Tibial nerve (tissue), 4 donors: ENCODE data around the gene FYB2. TPM values are rescaled to one million over a fixed set of nuclear protein-coding genes. Genes with fewer than 3 reads are reported as not detected.

Experiments
- DNase-seq, 2 donors: peaks; one replicate each; pipeline ENCODE4 v3.0.0-alpha.2; 2019; ENCODE audit warnings: low spot score in 2 of 2
- H3K27ac ChIP-seq, 4 donors: fragments of 200-600 bp; sonication (generic) in 3 of 4; one replicate each; pipeline ENCODE4 v1.5.1; 2017 to 2019; ENCODE audit warnings: mild to moderate bottlenecking in 1 of 4
- H3K27me3 ChIP-seq, 2 donors: fragments of 200-600 bp; sonication (generic) in 1 of 2; one replicate each; pipeline versions ENCODE4 v1.5.1 to v1.6.0; 2017 to 2019
- H3K36me3 ChIP-seq, 3 donors: fragments of 200-600 bp; sonication (generic); one replicate each; pipeline ENCODE4 v1.5.1; 2018 to 2019
- H3K4me1 ChIP-seq, 4 donors: fragments of 200-600 bp; sonication (generic) in 3 of 4; one replicate each; pipeline ENCODE4 v1.5.1; 2017 to 2019
- H3K4me3 ChIP-seq, 4 donors: fragments of 200-600 bp; sonication (generic) in 3 of 4; one replicate each; pipeline ENCODE4 v1.5.1; 2017 to 2019; ENCODE audit warnings: mild to moderate bottlenecking in 1 of 4, moderate library complexity in 1 of 4
- H3K9me3 ChIP-seq, 4 donors: fragments of 200-600 bp; sonication (generic) in 3 of 4; one replicate each; pipeline ENCODE4 v1.5.1; 2017 to 2019
- EP300 ChIP-seq, 2 donors: sonication (generic); formaldehyde crosslinking; IDR thresholded peaks; one replicate each; pipeline ENCODE4 v1.6.1; 2017; ENCODE audit warnings: antibody characterized with exemption in 2 of 2, mild to moderate bottlenecking in 1 of 2
- POLR2A ChIP-seq, 2 donors: fragments of 450-650 bp; IDR thresholded peaks; one replicate each; pipeline ENCODE4 v1.6.1; 2017; ENCODE audit warnings: antibody characterized with exemption in 2 of 2, mild to moderate bottlenecking in 2 of 2, moderate library complexity in 2 of 2
- WGBS, 2 donors: methylation state at CpG; one replicate each; pipeline ENCODE4 v1.1.5; 2018; 5-methylcytosine and 5-hydroxymethylcytosine counted together
- total RNA-seq, 4 donors: library from RNA; depleted of rRNA; stranded (reverse); fragments of >200 nt; gene quantifications; one replicate each; pipeline ENCODE4 v1.1.0, GENCODE V29; 2016
- TF ChIP-seq, protein P1 (sequence below), 5 experiments: fragments of 200-600 bp in 3 of 5; fragments of 450-650 bp in 2 of 5; sonication (generic) in 3 of 5; IDR thresholded peaks; one replicate each; pipeline ENCODE4 v1.5.1; 2016 to 2019; ENCODE audit warnings: antibody characterized with exemption in 5 of 5, mild to moderate bottlenecking in 3 of 5, moderate library complexity in 2 of 5

FYB2 gene
- total RNA-seq, 4 donors from 2014 or later = not detected

DNA sequence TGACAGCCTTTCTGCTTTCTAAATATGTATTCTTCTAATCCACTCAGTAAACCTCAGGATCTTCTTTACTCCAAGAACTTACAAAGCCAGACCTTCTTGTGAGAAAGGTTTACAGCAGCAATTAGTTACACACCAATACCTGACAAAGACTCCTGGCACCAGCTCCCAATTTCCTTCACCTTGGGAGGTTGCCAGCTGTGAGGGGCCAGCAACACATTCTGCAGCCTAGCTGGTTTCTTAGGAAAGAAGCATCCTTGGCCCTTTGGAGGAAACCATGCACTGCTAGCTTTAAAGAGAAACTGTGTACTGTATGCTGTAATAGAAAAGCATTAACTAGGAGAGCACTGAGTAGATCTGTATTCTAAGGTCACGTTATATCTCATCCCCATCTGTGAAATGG is 10.8 kb downstream of the FYB2 start:
- 79 to 81% methylated on average over 1 of the region's 1 CpG for WGBS, 2 donors
- TF ChIP-seq, protein P1, sequence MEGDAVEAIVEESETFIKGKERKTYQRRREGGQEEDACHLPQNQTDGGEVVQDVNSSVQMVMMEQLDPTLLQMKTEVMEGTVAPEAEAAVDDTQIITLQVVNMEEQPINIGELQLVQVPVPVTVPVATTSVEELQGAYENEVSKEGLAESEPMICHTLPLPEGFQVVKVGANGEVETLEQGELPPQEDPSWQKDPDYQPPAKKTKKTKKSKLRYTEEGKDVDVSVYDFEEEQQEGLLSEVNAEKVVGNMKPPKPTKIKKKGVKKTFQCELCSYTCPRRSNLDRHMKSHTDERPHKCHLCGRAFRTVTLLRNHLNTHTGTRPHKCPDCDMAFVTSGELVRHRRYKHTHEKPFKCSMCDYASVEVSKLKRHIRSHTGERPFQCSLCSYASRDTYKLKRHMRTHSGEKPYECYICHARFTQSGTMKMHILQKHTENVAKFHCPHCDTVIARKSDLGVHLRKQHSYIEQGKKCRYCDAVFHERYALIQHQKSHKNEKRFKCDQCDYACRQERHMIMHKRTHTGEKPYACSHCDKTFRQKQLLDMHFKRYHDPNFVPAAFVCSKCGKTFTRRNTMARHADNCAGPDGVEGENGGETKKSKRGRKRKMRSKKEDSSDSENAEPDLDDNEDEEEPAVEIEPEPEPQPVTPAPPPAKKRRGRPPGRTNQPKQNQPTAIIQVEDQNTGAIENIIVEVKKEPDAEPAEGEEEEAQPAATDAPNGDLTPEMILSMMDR (IDR thresholded peaks at IDR 0.05) = no peak
- no peak for TF ChIP-seq EP300 (IDR thresholded peaks at IDR 0.05)

DNA sequence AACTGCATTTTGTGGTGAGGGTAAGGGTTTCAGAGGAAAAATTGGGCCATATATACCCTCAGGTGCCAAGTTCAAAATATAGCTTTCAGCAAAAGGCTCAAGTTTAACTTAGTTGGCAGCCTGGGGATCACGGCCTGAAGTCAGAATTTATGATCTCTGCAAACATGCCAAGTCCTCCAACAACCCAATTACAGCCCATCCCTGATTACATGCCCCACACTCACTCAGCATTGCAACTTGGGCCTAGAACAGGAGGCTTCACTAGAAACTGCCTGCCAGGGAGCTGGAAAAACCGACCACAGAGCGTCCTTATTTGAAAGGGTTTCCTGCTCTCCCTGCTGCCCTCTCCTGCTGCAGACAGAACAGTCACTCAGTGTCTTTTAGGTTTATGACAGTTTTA is 12.4 kb downstream of the FYB2 start:
- no peaks in the 10 kb centered on the region for H3K4me1 ChIP-seq
- TF ChIP-seq, protein P1 (IDR thresholded peaks at IDR 0.05) = no peak
- TF ChIP-seq POLR2A (IDR thresholded peaks at IDR 0.05) (no peak), EP300 (IDR thresholded peaks at IDR 0.05) (no peak)
- 35 to 41% methylated on average over 3 of the region's 3 CpGs for WGBS, 2 donors
- H3K9me3 ChIP-seq = no peaks in the 10 kb centered on the region
- no peaks in the 10 kb centered on the region for H3K27me3 ChIP-seq
- H3K36me3 ChIP-seq = no peaks in the 10 kb centered on the region
- H3K27ac ChIP-seq = no peak overlapping the region
- H3K4me3 ChIP-seq = no peak overlapping the region
- no peak for DNase-seq

More for the DNA sequence above, 10.8 kb downstream of the FYB2 start:
- Histone ChIP-seq H3K4me1 (no peaks in the 10 kb centered on the region), H3K36me3 (no peaks in the 10 kb centered on the region), H3K4me3 (no peak overlapping the region), H3K27me3 (peaks cover 0 to 5% of the 10 kb centered on the region in 2 donors), H3K27ac (no peak overlapping the region), H3K9me3 (no peaks in the 10 kb centered on the region)
- no peak for DNase-seq

DNA sequence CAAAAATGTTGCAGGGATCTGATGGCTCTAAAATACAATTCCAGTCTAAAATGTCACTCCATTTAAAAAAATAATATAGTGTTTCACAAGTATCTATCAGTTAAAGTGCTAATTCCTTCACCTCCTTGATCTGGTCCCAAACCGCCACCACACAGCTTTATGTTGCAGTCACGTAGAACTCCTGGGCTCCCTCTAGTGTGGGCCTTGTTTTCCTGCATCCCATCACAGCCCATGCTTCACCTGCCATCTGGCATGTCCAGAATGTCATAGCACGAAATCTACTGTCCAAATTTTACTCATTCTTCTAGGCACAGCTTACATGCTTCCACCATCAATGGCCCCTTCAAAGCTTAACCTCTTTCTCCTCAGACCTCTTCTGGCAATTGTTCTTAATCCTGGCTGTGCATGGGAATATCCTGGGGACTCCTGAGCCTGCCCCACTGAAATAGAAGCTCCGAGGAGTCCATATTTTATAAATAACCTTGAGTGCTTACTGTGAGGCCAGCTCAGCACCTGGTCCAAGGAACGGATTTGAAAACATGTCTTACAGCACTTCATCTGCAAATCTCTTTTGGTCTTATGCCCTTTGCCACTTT is 15.5 kb downstream of the FYB2 start:
- DNase-seq = no peak
- Histone ChIP-seq H3K4me1 (no peaks in the 10 kb centered on the region), H3K9me3 (no peaks in the 10 kb centered on the region), H3K27ac (no peak overlapping the region), H3K36me3 (no peaks in the 10 kb centered on the region), H3K4me3 (no peak overlapping the region), H3K27me3 (no peaks in the 10 kb centered on the region)
- 60 to 62% methylated on average over 5 of the region's 5 CpGs for WGBS, 2 donors
- TF ChIP-seq, protein P1 (IDR thresholded peaks at IDR 0.05) = peak in 1 of 5 experiments; percentile 18
- TF ChIP-seq POLR2A (IDR thresholded peaks at IDR 0.05) (no peak), EP300 (IDR thresholded peaks at IDR 0.05) (no peak)

DNA sequence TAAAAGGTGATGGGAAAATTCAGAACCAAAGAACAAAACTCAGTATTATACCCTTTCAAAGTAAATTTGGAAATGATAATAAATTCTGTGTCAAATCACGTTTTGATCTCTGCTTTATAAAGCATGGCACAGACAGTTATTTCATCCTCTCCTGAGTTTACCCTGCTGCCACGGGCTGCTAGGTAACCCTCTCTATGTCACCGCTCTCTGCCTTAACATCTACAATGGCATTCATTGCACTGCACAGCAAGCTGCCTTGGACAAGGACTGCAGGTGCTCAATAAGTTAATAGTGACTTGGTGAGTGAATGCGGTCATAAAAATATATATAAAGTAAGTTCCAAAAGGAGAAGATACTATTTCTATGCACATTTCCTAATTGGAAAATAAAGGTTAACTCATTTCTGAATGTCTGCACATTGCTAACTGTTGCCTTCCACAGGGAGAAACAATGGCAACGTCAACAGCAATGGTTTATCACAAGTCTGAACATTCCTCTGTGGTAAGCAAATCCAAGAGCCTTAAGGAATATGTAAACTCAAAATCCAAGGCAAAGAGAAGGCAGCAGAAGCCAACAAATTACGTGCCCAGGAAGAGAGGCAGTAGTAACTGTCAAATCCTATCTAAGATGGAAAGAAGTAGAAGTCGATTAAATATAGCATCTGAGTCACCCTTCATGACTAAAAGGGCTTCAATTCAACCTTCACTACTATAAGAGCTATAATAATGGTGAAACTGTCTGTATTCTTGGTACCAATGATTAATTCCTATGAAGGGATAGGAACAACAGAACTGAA is 19.4 kb downstream of the FYB2 start:
- Histone ChIP-seq H3K4me3 (no peak overlapping the region), H3K4me1 (peaks cover 0 to 9% (median 0%) of the 10 kb centered on the region in 4 donors), H3K27me3 (no peaks in the 10 kb centered on the region), H3K9me3 (no peaks in the 10 kb centered on the region), H3K36me3 (no peaks in the 10 kb centered on the region), H3K27ac (no peak overlapping the region)
- TF ChIP-seq, protein P1 (IDR thresholded peaks at IDR 0.05) = no peak
- TF ChIP-seq POLR2A (IDR thresholded peaks at IDR 0.05) (no peak), EP300 (IDR thresholded peaks at IDR 0.05) (no peak)
- 76 to 77% methylated on average over 7 of the region's 7 CpGs for WGBS, 2 donors
- no peak for DNase-seq

DNA sequence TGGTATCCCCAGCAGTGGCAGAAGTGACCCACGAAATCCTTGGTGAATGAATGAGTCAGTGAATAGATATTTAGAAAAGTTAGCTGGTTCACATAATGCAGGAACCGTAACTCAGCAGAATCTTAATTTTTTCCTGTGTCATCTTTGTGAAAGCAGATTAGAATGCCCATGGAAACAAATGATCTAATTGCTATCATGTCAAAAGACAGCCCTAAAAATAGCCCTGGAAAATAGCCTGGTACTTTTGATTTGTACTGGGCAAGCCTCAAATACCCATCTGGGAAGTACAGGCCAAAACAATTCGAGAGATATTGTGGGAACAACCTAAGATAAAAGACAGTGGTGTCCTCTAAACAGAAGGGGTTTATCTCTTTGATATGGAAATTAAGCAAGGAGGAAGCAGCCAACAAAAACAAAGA is 21.1 kb downstream of the FYB2 start:
- no peaks in the 10 kb centered on the region for H3K36me3 ChIP-seq
- WGBS, 2 donors = 22 to 23% methylated on average over 3 of the region's 3 CpGs
- no peak overlapping the region for H3K4me3 ChIP-seq
- peaks cover 0 to 9% (median 0%) of the 10 kb centered on the region in 4 donors for H3K4me1 ChIP-seq
- no peak for DNase-seq
- H3K9me3 ChIP-seq = no peaks in the 10 kb centered on the region
- no peaks in the 10 kb centered on the region for H3K27me3 ChIP-seq
- no peak overlapping the region for H3K27ac ChIP-seq
- TF ChIP-seq POLR2A (IDR thresholded peaks at IDR 0.05) (no peak), EP300 (IDR thresholded peaks at IDR 0.05) (no peak)
- TF ChIP-seq, protein P1 (IDR thresholded peaks at IDR 0.05) = no peak
